Psoas muscle (tissue), 8 donors: ENCODE results near the gene SCCPDH. TPM values are rescaled to one million over a fixed set of nuclear protein-coding genes. Genes with fewer than 3 reads are reported as not detected.

Experiments used
- ATAC-seq, 4 donors: fragments of 200-7000 bp; cut with Tn5 transposase; one replicate each; pipeline ENCODE4 v1.9.1; 2020; ENCODE audit warnings: moderate library complexity in 3 of 4, mild to moderate bottlenecking in 2 of 4
- DNase-seq, 2 donors: peaks; one replicate each; pipeline ENCODE4 v3.0.0-alpha.2; 2020
- H3K27ac ChIP-seq: fragments of 200-600 bp; one replicate; pipeline ENCODE4 v1.8.0; 2022
- H3K27me3 ChIP-seq, 3 donors: fragments of 200-600 bp in 1 of 3; one replicate each; pipeline versions ENCODE4 v1.6.1 to v1.8.0; 2013 to 2022; ENCODE audit warnings: low read length in 2 of 3, mild to moderate bottlenecking in 2 of 3, moderate library complexity in 1 of 3; ENCODE audit not compliant: insufficient read depth in 3 of 3
- H3K36me3 ChIP-seq, 2 donors: fragments of 200-600 bp in 1 of 2; one replicate each; pipeline versions ENCODE4 v1.6.1 to v1.8.0; 2013 to 2022; ENCODE audit warnings: low read depth in 1 of 2, mild to moderate bottlenecking in 1 of 2, moderate library complexity in 1 of 2; ENCODE audit not compliant: insufficient read depth in 1 of 2
- H3K4me1 ChIP-seq: fragments of 200-600 bp; one replicate; pipeline ENCODE4 v1.8.0; 2022
- H3K4me3 ChIP-seq: fragments of 200-600 bp; one replicate; pipeline ENCODE4 v1.8.0; 2022; ENCODE audit warnings: mild to moderate bottlenecking
- H3K9me3 ChIP-seq: fragments of 200-600 bp; one replicate; pipeline ENCODE4 v1.8.0; 2022
- WGBS, 3 donors: extraction: QIAGEN DNeasy Blood & Tissue Kit; methylation state at CpG; one replicate each; pipeline versions ENCODE4 v1.1.6 to v1.1.7; 2013; 5-methylcytosine and 5-hydroxymethylcytosine counted together
- intact Hi-C, 2 donors: fragments of 100-400 bp; cut with DNase I; formaldehyde crosslinking; loops; one replicate each; pipeline versions ENCODE4 v1.11.0 to v1.14.2; 2022
- polyA plus RNA-seq, 3 donors: library from polyadenylated mRNA; stranded (reverse); fragments of 200-250 nt; gene quantifications; one replicate each; pipeline ENCODE4 v1.2.3, GENCODE V29; 2013
- total RNA-seq, 4 donors: library from RNA; stranded (reverse); fragmentation: NEBNext Ultra II Directional in 2 of 4; extraction: Animal tissue kit (Norgen Biotek cat#: 25700) in 2 of 4; gene quantifications; one replicate each; pipeline versions ENCODE4 v1.2.1 to v1.2.4, GENCODE V29; 2021 to 2023
- TF ChIP-seq, protein P1 (sequence below): fragments of 200-600 bp; IDR thresholded peaks from one replicate; pipeline ENCODE4 v1.8.0; 2022; ENCODE audit warnings: antibody characterized with exemption
- donor health status: healthy with polysubstance abuse.
- donor health status: DM: no; HTN: no; CAD: no; lungs with moderate emphysema.
- donor health status: Bipolar disorder and iron deficiency.
- donor health status: healthy.
- donor health status: DM: yes; HTN: yes; CAD: no.
- donor health status: DM: no; HTN: no; CAD: no.
- donor health status: DM: no; HTN: no; CAD: no.
- donor health status: DM: yes; HTN: yes; CAD: no.

The SCCPDH gene
- total and polyA plus RNA-seq, 7 donors, result 22.6 to 50.8 (median 41.4) TPM

DNA sequence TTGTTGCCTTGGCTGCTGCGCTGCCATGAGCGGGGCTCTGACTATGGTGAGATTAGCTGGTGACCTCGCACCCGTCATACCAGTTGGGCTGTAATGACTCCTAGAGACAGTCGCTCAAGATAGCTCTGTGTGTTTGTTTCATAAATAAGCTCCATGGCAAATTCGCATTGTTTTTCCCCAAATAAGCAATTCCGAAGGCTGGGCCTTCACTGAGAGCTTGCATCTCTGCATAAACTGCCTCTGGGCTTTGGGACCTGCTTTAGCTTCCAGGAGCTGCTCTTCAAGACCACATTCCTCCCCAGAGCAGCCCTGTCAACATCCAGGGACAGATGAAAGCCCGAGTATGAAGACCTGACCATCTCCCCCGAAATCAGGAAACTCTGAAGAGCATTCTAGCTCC is 40.7 kb upstream of the SCCPDH start:
- Histone ChIP-seq H3K27me3 (no peaks in the 10 kb centered on the region), H3K27ac (no peak overlapping the region), H3K36me3 (no peaks in the 10 kb centered on the region), H3K9me3 (no peaks in the 10 kb centered on the region), H3K4me1 (peaks cover 12% of the 10 kb centered on the region), H3K4me3 (no peak overlapping the region)
- intact Hi-C loops, result no loop called here
- TF ChIP-seq, protein P1, sequence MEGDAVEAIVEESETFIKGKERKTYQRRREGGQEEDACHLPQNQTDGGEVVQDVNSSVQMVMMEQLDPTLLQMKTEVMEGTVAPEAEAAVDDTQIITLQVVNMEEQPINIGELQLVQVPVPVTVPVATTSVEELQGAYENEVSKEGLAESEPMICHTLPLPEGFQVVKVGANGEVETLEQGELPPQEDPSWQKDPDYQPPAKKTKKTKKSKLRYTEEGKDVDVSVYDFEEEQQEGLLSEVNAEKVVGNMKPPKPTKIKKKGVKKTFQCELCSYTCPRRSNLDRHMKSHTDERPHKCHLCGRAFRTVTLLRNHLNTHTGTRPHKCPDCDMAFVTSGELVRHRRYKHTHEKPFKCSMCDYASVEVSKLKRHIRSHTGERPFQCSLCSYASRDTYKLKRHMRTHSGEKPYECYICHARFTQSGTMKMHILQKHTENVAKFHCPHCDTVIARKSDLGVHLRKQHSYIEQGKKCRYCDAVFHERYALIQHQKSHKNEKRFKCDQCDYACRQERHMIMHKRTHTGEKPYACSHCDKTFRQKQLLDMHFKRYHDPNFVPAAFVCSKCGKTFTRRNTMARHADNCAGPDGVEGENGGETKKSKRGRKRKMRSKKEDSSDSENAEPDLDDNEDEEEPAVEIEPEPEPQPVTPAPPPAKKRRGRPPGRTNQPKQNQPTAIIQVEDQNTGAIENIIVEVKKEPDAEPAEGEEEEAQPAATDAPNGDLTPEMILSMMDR, result no peak
- ATAC-seq (no peak), DNase-seq (no peak)
- 88 to 95% (median 89%) methylated on average over 9 of the region's 9 CpGs for WGBS, 3 donors

DNA sequence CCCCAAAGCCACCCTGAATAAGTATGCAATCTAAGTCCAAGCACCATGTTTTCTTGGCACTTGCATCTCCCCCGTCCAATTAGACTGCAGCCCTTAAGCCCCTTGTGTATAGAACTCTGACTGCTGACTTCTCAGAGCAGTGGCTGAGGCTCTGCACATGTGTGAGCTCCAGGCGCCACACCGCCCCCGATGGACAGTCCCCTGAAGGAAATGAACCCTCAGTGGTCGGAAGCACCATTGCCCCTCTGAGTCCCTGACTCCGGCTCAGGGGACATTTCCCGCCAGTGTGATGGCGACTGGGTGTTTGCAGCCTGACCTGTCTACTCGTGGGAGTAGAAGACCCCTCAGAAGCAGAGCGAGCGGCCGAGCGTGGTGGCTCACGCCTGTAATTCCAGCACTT is 37.2 kb upstream of the SCCPDH start:
- WGBS, 3 donors, result 82 to 89% (median 84%) methylated on average over 14 of the region's 14 CpGs
- peaks cover 14% of the 10 kb centered on the region for H3K4me1 ChIP-seq
- no peak for DNase-seq
- TF ChIP-seq, protein P1, result no peak
- ATAC-seq, result no peak
- no peak overlapping the region for H3K27ac ChIP-seq
- no peak overlapping the region for H3K4me3 ChIP-seq
- no peaks in the 10 kb centered on the region for H3K9me3 ChIP-seq
- H3K36me3 ChIP-seq, result no peaks in the 10 kb centered on the region
- H3K27me3 ChIP-seq, result no peaks in the 10 kb centered on the region
- intact Hi-C loops, result no loop called here

DNA sequence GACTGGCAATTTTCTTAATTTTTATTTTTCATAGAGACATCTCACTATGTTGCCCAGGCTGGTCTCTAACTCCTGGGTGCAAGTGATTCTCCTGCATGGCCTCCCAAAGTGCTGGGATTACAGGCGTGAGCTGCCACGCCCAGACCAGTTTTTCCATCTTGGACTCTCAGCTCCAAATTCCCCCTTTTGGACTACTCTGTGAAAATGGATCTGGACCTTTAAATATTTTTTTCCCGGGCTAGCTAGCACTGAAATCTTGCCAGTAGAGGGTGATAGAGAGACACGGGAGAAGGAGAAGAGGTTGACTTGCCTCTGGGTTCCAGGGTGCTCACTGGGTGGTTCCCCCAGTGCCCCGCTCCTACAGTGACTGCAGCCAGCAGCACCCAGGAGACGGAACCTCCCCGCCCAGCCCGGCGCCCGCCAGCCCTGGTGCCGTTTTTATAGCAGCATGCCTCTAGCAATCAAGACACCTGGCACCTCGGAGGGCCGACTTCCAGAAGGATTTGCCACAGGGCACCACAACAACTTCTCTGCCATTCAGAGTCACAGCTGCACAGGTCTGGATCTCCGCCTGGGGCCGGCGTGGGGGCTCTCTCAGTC is 34.7 kb upstream of the SCCPDH start:
- WGBS, 3 donors, result 4 to 7% (median 7%) methylated on average over 16 of the region's 16 CpGs
- TF ChIP-seq, protein P1, result peak; percentile 67
- DNase-seq (peak; percentile 58 to 78), ATAC-seq (peak; percentile 86 to 91 (median 90))
- H3K36me3 ChIP-seq, result no peaks in the 10 kb centered on the region
- H3K9me3 ChIP-seq, result peaks cover 6% of the 10 kb centered on the region
- intact Hi-C loops, result loop anchor here in 1 of 2 donors (5.0 kb wide), 1 partner anchor 42 kb away; no protein-coding TSS in a partner anchor
- H3K4me1 ChIP-seq, result peaks cover 14% of the 10 kb centered on the region
- H3K4me3 ChIP-seq, result peak overlapping the region; percentile 66
- H3K27me3 ChIP-seq, result no peaks in the 10 kb centered on the region
- peak overlapping the region; percentile 81 for H3K27ac ChIP-seq

DNA sequence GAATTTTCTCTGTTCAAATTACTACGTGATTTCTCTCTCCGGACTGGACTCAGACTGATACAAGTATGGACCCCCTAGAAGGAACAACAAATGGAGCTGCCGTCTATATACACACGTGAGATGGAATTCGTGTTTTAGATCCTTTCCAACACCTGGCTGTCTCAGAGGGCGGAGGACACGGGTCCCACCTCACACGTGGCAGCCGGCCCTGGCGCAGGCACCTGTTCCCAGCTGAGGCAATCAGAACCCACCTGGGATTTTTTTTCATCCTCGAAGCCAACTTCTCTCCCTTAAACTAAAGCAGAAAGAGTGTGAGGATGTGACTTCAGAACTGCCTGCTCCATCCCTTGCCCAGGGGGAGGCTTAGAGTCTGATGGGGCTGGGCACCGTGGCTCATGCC is 34.1 kb upstream of the SCCPDH start:
- peak in 3 of 4 donors; percentile 13 to 28 (median 24) for ATAC-seq
- WGBS, 3 donors, result 43 to 50% (median 44%) methylated on average over 12 of the region's 12 CpGs

More for the DNA sequence above, 34.1 kb upstream of the SCCPDH start:
- Histone ChIP-seq H3K27ac (peak overlapping the region; percentile 81), H3K27me3 (no peaks in the 10 kb centered on the region), H3K36me3 (no peaks in the 10 kb centered on the region), H3K4me3 (peak overlapping the region; percentile 66), H3K9me3 (peaks cover 10% of the 10 kb centered on the region), H3K4me1 (peaks cover 14% of the 10 kb centered on the region)
- DNase-seq, result no peak
- TF ChIP-seq, protein P1, result no peak
- intact Hi-C loops, result loop anchor here in 1 of 2 donors (5.0 kb wide), 1 partner anchor 43 kb away; no protein-coding TSS in a partner anchor
